Caco-2 (cell line): Measurements from ENCODE around the gene BANF2. TPM values are rescaled to one million over a fixed set of nuclear protein-coding genes. Genes with fewer than 3 reads are reported as not detected.

ENCODE experiments used
- BruUV-seq: library from RNA; stranded (reverse); fragments of 400-500 nt; replicated peaks from 2 replicates; lab custom pipeline; 2021; lab: Mats Ljungman, UMichigan
- CTCF ChIA-PET: fragments of 300-600 bp; sonication (Branson Sonifier 250); formaldehyde crosslinking; loops from one replicate; lab custom pipeline; 2022; ENCODE audit warnings: antibody characterized with exemption; lab: Charles Lee
- POLR2A ChIA-PET: fragments of 300-600 bp; sonication (Branson Sonifier 250); formaldehyde crosslinking; loops from one replicate; lab custom pipeline; 2022; ENCODE audit warnings: antibody characterized with exemption; lab: Charles Lee
- DNase-seq, 2 experiments: peaks; one replicate each; pipeline versions ENCODE4 v3.0.0 to v3.0.0-alpha.2; 2020 to 2022
- H3K27me3 ChIP-seq: replicated peaks from 2 replicates; pipeline ENCODE4 v1.6.0; 2011; ENCODE audit warnings: low read length; ENCODE audit not compliant: control insufficient read depth, insufficient read depth
- H3K36me3 ChIP-seq: 2 replicates; pipeline ENCODE4 v1.5.1; 2011; ENCODE audit warnings: low read length; ENCODE audit not compliant: control insufficient read depth, insufficient read depth
- H3K4me1 ChIP-seq: fragments of 250-450 bp; sonication (Bioruptor Pico); 2 replicates; pipeline ENCODE4 v1.5.1; 2020; ENCODE audit warnings: mild to moderate bottlenecking
- H3K4me3 ChIP-seq: 2 replicates; pipeline ENCODE4 v1.5.1; 2011; ENCODE audit warnings: low read depth, mild to moderate bottlenecking, control low read depth, low read length
- H3K9me3 ChIP-seq: fragments of 250-450 bp; sonication (Bioruptor Pico); 2 replicates; pipeline ENCODE4 v1.5.1; 2020; ENCODE audit warnings: mild to moderate bottlenecking, moderate library complexity
- H3K27ac Mint-ChIP-seq: one replicate; pipeline ENCODE4 v1.8.0; 2022; ENCODE audit warnings: mixed read lengths; ENCODE audit not compliant: unreplicated experiment
- H3K27me3 Mint-ChIP-seq: one replicate; pipeline ENCODE4 v1.8.0; 2022; ENCODE audit warnings: mixed read lengths; ENCODE audit not compliant: insufficient read depth, unreplicated experiment
- H3K36me3 Mint-ChIP-seq: one replicate; pipeline ENCODE4 v1.8.0; 2022; ENCODE audit warnings: mild to moderate bottlenecking, mixed read lengths; ENCODE audit not compliant: insufficient read depth, unreplicated experiment
- H3K4me1 Mint-ChIP-seq: one replicate; pipeline ENCODE4 v1.8.0; 2022; ENCODE audit warnings: low read depth, mixed read lengths; ENCODE audit not compliant: unreplicated experiment
- H3K4me3 Mint-ChIP-seq: one replicate; pipeline ENCODE4 v1.8.0; 2022; ENCODE audit warnings: mild to moderate bottlenecking, moderate library complexity, mixed read lengths; ENCODE audit not compliant: unreplicated experiment
- H3K9me3 Mint-ChIP-seq: one replicate; pipeline ENCODE4 v1.8.0; 2022; ENCODE audit warnings: mixed read lengths; ENCODE audit not compliant: unreplicated experiment
- intact Hi-C: fragments of 100-400 bp; cut with micrococcal nuclease; formaldehyde crosslinking; loops from one replicate; pipeline ENCODE4 v1.10.0; 2022; ENCODE audit not compliant: unreplicated experiment
- total RNA-seq: library from RNA; stranded (reverse); gene quantifications from 2 replicates; pipeline ENCODE4 v1.2.3, GENCODE V29; 2022
- TF ChIP-seq, protein P1 (sequence below), 2 experiments: fragments of 200-600 bp in 1 of 2; IDR thresholded peaks; 1 replicate in 1 of 2; 2 replicates in 1 of 2; pipeline versions ENCODE4 v1.5.1 to v1.8.0; 2011 to 2022; ENCODE audit warnings: antibody characterized with exemption in 1 of 2, control low read depth in 1 of 2, inconsistent platforms in 1 of 2, low read depth in 1 of 2, low read length in 1 of 2, mild to moderate bottlenecking in 1 of 2, moderate library complexity in 1 of 2; ENCODE audit not compliant: insufficient read depth in 1 of 2, severe bottlenecking in 1 of 2, unreplicated experiment in 1 of 2

Gene BANF2
- total RNA-seq, 1 experiment from 2014 or later: 2.1 TPM

DNA sequence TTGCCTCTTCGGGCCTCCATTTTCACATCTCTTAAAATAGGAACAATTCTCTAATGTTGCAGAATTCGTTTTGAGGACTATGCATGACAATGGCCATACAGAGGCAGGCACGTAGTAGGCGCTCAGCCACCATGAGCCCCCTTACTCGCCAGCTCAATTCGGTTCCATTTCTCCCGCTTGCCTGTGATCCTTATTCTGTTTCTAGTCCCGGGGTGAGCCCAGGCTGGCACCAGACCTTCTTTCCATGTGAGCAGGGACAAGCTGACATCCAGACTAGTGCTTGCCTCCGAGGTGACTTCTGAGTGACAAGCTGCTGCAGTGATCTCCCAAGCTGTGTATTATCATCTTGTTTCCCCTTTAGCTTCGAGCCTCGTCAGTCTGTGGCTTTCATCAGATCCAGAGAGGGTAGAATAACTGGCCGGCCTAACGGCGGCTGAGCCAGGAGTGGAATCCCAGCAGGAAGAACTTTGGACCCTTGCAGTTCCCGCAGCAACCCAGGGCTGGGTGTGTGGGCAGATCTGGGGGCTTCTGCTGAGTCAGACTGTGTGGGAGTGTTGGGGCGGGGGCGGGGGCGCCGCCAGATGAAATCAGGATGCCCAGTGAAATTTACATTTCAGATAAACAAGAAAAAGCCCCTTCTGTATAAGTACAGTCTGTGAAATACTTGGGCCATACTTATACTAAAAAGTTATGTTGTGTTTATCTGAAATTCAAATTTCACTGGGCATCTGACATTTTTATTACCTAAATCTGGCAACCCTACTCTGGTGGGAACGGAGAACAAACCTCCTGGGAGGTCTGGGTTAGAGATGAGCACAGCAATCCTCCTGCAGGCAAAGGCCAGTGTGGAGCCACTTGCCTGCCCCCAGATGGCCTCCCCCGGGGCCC lies 10.9 kb downstream of the BANF2 start:
- Histone ChIP-seq H3K4me3 (peak overlapping the region; percentile 46), H3K9me3 (no peaks in the 10 kb centered on the region), H3K27me3 (no peaks in the 10 kb centered on the region), H3K4me1 (peaks cover 78% of the 10 kb centered on the region), H3K36me3 (no peaks in the 10 kb centered on the region)
- Mint-ChIP-seq H3K4me3 (peak overlapping the region; percentile 68), H3K4me1 (peaks cover 54% of the 10 kb centered on the region), H3K9me3 (no peaks in the 10 kb centered on the region), H3K27ac (peak overlapping the region; percentile 82), H3K27me3 (no peaks in the 10 kb centered on the region), H3K36me3 (peaks cover 30% of the 10 kb centered on the region)
- POLR2A ChIA-PET: interaction anchor here (0.5 to 4.0 kb wide), 4 partner anchors 12 to 63 kb away, joined by 3 to 73 read pairs (median 13); partner anchors contain the start of gene RRBP1
- CTCF ChIA-PET: interaction anchor here (0.6 to 3.5 kb wide), 6 partner anchors 12 to 228 kb away, joined by 3 to 44 read pairs (median 8); partner anchors contain the start of gene RRBP1
- TF ChIP-seq, protein P1, sequence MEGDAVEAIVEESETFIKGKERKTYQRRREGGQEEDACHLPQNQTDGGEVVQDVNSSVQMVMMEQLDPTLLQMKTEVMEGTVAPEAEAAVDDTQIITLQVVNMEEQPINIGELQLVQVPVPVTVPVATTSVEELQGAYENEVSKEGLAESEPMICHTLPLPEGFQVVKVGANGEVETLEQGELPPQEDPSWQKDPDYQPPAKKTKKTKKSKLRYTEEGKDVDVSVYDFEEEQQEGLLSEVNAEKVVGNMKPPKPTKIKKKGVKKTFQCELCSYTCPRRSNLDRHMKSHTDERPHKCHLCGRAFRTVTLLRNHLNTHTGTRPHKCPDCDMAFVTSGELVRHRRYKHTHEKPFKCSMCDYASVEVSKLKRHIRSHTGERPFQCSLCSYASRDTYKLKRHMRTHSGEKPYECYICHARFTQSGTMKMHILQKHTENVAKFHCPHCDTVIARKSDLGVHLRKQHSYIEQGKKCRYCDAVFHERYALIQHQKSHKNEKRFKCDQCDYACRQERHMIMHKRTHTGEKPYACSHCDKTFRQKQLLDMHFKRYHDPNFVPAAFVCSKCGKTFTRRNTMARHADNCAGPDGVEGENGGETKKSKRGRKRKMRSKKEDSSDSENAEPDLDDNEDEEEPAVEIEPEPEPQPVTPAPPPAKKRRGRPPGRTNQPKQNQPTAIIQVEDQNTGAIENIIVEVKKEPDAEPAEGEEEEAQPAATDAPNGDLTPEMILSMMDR (IDR thresholded peaks at IDR 0.05; ENCODE audit: insufficient read depth in 1 of 2, low read depth in 1 of 2, low read length in 1 of 2, severe bottlenecking in 1 of 2, unreplicated experiment in 1 of 2): no peak
- TSS peak; percentile 68 for BruUV-seq
- DNase-seq: peak; percentile 76 to 83
- intact Hi-C loops: loop anchor here (10.0 kb wide), 1 partner anchor 114 kb away; no protein-coding TSS in a partner anchor

DNA sequence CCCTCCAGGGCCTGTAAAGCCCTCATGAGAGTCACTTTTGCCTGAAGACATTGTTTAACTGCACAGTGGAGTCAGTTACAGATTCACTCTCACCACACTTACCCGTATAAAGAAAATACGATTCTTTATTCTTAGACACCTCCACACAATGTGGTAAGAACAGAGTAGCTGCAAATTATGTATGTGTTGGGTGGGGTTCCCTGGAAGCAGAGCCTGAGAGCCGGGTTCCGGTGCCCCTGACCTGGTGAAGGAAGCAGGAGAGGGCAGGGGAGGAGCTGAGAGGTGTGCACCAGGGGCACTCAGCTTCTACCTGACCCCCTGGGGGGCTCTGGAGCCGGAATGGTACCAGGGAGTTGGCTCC lies 11.5 kb downstream of the BANF2 start:
- H3K27me3 ChIP-seq: no peaks in the 10 kb centered on the region
- Mint-ChIP-seq H3K27ac (peak overlapping the region; percentile 82), H3K9me3 (no peaks in the 10 kb centered on the region), H3K4me1 (peaks cover 48% of the 10 kb centered on the region), H3K36me3 (peaks cover 30% of the 10 kb centered on the region), H3K27me3 (no peaks in the 10 kb centered on the region), H3K4me3 (peak overlapping the region; percentile 68)
- ChIA-PET POLR2A (interaction anchor here (4.0 kb wide), 1 partner anchor 28 kb away, joined by 73 read pairs; the partner anchor contains the start of gene RRBP1), CTCF (interaction anchor here (0.7 kb wide), 1 partner anchor 29 kb away, joined by 3 read pairs; the partner anchor contains the start of gene RRBP1)
- H3K36me3 ChIP-seq: no peaks in the 10 kb centered on the region
- peaks cover 76% of the 10 kb centered on the region for H3K4me1 ChIP-seq
- TF ChIP-seq, protein P1 (IDR thresholded peaks at IDR 0.05; ENCODE audit: insufficient read depth in 1 of 2, low read depth in 1 of 2, low read length in 1 of 2, severe bottlenecking in 1 of 2, unreplicated experiment in 1 of 2): no peak
- no TSS peak for BruUV-seq
- no peak for DNase-seq
- H3K4me3 ChIP-seq: no peak overlapping the region
- no peaks in the 10 kb centered on the region for H3K9me3 ChIP-seq
- intact Hi-C loops: loop anchor here (10.0 kb wide), 1 partner anchor 114 kb away; no protein-coding TSS in a partner anchor

DNA sequence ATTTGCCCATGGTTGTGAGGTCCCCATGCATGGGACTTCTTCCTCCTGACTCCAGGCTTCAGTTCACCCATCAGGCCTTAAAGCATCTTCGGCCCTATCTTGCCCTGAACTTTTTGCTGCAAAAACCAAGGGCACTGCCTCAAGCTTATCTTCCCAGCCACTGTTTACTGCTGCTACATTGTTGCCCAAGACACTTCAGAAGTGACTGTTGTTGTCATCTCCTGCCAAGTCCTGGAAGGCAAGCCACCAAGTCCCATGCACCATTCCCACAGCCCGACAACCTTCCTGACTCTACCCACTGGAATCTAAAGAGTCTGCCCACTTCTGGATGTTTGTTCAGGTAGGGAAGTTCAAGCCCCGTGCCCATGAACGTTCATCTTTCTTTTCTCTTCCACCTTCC lies 12.4 kb downstream of the BANF2 start:
- intact Hi-C loops: loop anchor here (10.0 kb wide), 1 partner anchor 113 kb away; no protein-coding TSS in a partner anchor
- H3K27me3 Mint-ChIP-seq: no peaks in the 10 kb centered on the region
- no TSS peak for BruUV-seq

More for the DNA sequence above, 12.4 kb downstream of the BANF2 start:
- H3K4me1 Mint-ChIP-seq: peaks cover 40% of the 10 kb centered on the region
- POLR2A ChIA-PET: no interaction called here
- Histone ChIP-seq H3K4me3 (no peak overlapping the region), H3K27me3 (no peaks in the 10 kb centered on the region), H3K4me1 (peaks cover 68% of the 10 kb centered on the region), H3K9me3 (no peaks in the 10 kb centered on the region), H3K36me3 (no peaks in the 10 kb centered on the region)
- H3K4me3 Mint-ChIP-seq: no peak overlapping the region
- TF ChIP-seq, protein P1 (IDR thresholded peaks at IDR 0.05; ENCODE audit: insufficient read depth in 1 of 2, low read depth in 1 of 2, low read length in 1 of 2, severe bottlenecking in 1 of 2, unreplicated experiment in 1 of 2): no peak
- H3K27ac Mint-ChIP-seq: peak overlapping the region; percentile 82
- no peaks in the 10 kb centered on the region for H3K9me3 Mint-ChIP-seq
- CTCF ChIA-PET: no interaction called here
- DNase-seq: no peak
- peaks cover 30% of the 10 kb centered on the region for H3K36me3 Mint-ChIP-seq
